ENCODE data around the gene FOXP3.
A peak's percentile ranks its signal among the peaks of the same experiment; 100 is the strongest.

FOXP3 gene

DNA sequence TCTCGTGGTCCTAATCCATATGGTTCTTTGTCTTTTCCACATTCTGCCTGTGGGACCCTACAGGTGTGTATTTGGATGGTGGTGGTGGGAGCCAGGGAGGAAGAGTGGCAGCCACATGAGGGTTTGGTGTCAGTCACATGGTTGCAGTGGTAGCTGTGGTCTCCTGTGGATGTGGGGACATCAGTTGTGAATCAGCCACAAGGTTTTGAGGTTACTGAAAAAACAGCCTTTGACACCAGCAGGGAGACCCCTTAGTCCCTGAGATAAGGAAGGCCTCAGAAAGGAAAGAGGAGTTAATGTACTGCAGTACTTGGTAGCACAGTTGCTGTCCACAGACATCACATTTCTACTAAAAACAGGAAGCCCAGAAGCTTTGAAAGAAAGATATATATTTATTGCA is 23.2 kb upstream of the FOXP3 start:
- in situ Hi-C loops (cut with HindIII; ENCODE audit: low pct_unique_long_range_greater_than_20kb, low sequenced_read_pairs) = no loop called here
- no peak for TF ChIP-seq JUND (IDR thresholded peaks at IDR 0.05; ENCODE audit: low read depth)
- no peak for DNase-seq (ENCODE audit: low read depth in 1 of 2, low spot score in 1 of 2)

DNA sequence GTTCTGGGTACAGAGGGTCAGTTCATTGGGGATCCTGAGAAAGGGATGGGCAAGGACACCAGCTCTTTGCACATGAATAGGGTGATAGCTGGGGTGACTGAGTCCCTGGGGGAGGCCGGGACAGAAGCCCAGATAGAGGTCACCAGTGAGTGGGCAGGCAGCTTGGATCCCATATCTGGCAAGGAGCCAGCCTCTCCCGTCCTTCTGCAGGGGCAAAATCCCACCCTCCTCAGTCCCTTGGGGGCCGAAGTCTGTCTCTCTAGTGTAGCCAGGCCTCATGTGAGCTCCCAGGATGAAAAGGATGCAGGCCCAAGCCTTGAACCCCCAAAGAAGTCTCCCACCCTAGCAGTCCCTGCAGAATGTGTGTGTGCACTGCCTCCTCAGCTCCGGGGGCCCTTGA is 22.1 kb upstream of the FOXP3 start:
- no peak for DNase-seq (ENCODE audit: low read depth in 1 of 2, low spot score in 1 of 2)
- TF ChIP-seq JUND (IDR thresholded peaks at IDR 0.05; ENCODE audit: low read depth) = no peak
- in situ Hi-C loops (cut with HindIII; ENCODE audit: low pct_unique_long_range_greater_than_20kb, low sequenced_read_pairs) = no loop called here

GRCh38 chrX:49286136-49286535 is 21.6 kb upstream of the FOXP3 start:
- in situ Hi-C loops (cut with HindIII; ENCODE audit: low pct_unique_long_range_greater_than_20kb, low sequenced_read_pairs) = no loop called here
- no peak for DNase-seq (ENCODE audit: low read depth in 1 of 2, low spot score in 1 of 2)
- TF ChIP-seq JUND (IDR thresholded peaks at IDR 0.05; ENCODE audit: low read depth) = no peak

GRCh38 chrX:49284212-49284611 is 19.7 kb upstream of the FOXP3 start:
- in situ Hi-C loops (cut with HindIII; ENCODE audit: low pct_unique_long_range_greater_than_20kb, low sequenced_read_pairs) = no loop called here
- DNase-seq (ENCODE audit: low read depth in 1 of 2, low spot score in 1 of 2) = no peak
- no peak for TF ChIP-seq JUND (IDR thresholded peaks at IDR 0.05; ENCODE audit: low read depth)

DNA sequence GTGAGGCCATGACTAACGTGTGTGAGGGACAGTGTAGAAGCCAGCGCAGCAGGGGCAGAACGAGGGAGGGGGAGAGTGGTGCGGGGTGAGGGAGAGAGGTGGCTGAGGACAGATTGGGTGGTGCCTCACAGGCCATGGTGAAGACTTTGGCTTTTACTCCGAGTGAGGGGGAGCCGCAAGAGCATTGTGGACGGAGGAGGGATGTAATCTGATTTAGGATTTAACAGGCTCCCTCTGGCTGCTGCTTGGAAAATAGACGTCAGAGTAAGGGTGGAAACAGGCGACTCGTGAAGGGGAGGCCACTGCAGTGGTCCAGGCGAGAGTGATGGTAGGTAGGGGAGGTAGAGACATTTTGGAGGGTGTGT is 18.1 kb upstream of the FOXP3 start:
- TF ChIP-seq JUND (IDR thresholded peaks at IDR 0.05; ENCODE audit: low read depth) = no peak
- DNase-seq (ENCODE audit: low read depth in 1 of 2, low spot score in 1 of 2) = peak in 1 of 2 experiments; percentile 64
- in situ Hi-C loops (cut with HindIII; ENCODE audit: low pct_unique_long_range_greater_than_20kb, low sequenced_read_pairs) = no loop called here

DNA sequence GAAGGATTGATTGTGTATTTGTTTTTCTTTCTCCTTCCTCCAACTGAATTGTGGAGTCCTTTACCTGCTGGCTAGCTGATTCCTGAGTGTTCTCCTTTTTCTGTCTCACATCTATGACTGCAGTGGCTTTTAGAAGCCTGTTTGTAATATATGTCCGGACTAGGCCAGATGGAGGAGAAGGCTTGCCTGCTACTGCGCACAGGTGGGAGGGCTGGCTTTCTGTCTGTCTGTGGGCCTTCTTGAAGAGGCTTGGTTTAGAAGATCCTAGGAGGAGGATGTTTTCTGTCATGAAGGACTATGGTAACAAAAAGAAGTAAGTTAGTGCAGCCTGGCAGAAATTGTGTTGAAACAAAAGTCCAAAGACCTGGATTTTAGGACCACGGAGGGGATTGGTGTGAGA is 13.6 kb upstream of the FOXP3 start:
- no peak for DNase-seq (ENCODE audit: low read depth in 1 of 2, low spot score in 1 of 2)
- TF ChIP-seq JUND (IDR thresholded peaks at IDR 0.05; ENCODE audit: low read depth) = no peak
- in situ Hi-C loops (cut with HindIII; ENCODE audit: low pct_unique_long_range_greater_than_20kb, low sequenced_read_pairs) = no loop called here

GRCh38 chrX:49277535-49277830 is 13.0 kb upstream of the FOXP3 start:
- TF ChIP-seq JUND (IDR thresholded peaks at IDR 0.05; ENCODE audit: low read depth) = no peak
- in situ Hi-C loops (cut with HindIII; ENCODE audit: low pct_unique_long_range_greater_than_20kb, low sequenced_read_pairs) = no loop called here
- DNase-seq (ENCODE audit: low read depth in 1 of 2, low spot score in 1 of 2) = no peak

DNA sequence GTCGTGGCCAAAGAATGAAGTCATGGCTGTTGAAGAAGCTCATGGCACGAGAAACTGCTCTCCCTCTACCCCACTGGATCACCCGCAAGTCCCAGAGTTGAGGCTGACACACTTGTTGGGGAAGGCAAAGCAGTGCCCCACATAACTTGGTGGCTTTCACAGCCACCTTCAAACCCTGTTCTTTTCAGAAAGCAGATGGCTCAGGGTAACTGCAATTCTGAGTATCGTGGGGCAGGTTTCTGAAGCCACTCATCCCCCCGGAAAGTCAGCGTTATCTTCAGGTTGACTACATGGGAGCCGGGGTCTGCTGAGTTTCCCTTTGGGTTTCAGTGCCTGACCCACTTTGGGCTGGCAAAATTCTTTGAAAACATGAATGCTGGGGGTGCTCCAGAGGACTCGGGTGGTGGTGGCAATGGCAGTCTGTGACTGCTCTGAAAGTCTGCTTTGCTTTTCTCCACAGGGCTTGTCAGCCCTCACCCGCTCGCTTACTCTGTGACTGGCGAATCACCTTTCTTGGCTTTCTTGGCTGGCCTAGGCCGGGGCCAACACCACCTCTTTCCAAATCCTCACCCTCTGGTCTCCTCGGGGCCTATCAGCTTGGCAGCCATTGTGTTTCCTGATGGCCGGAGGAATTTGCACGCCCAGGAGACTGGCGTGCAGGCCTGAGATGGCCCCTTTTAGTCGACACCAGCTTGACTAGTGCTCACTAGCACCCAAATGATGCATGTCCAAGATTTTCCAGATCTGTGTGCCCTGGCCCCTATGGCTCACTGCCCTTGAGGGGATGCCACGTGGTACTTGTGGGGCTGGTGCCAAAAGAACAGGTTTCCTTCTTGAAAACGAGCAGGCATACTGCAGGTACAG is 12.4 kb upstream of the FOXP3 start:
- no peak for TF ChIP-seq JUND (IDR thresholded peaks at IDR 0.05; ENCODE audit: low read depth)
- in situ Hi-C loops (cut with HindIII; ENCODE audit: low pct_unique_long_range_greater_than_20kb, low sequenced_read_pairs) = no loop called here
- DNase-seq (ENCODE audit: low read depth in 1 of 2, low spot score in 1 of 2) = no peak

DNA sequence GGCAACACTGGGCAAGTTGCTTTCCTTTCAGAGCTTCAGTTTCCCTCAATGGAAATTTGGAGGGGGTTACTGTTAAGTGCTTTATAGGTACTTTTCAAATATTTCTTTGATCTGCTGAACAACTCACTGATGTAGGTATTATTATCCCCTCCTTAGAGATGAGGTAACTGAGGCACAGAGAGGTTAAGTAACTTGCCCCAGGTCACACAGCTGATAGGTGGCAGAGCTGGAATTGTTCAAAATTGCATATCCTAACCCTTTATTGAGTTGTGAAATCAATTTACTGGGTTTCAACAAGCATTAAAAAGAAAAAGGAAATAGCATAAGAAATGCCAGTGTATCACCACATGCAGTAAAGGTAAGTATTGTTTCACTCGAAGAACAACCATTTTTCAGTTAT is 11.7 kb upstream of the FOXP3 start:
- no peak for DNase-seq (ENCODE audit: low read depth in 1 of 2, low spot score in 1 of 2)
- no peak for TF ChIP-seq JUND (IDR thresholded peaks at IDR 0.05; ENCODE audit: low read depth)
- in situ Hi-C loops (cut with HindIII; ENCODE audit: low pct_unique_long_range_greater_than_20kb, low sequenced_read_pairs) = no loop called here

- DNase-seq (ENCODE audit: low read depth in 1 of 2, low spot score in 1 of 2) = no peak
- in situ Hi-C loops (cut with HindIII; ENCODE audit: low pct_unique_long_range_greater_than_20kb, low sequenced_read_pairs) = no loop called here
- no peak for TF ChIP-seq JUND (IDR thresholded peaks at IDR 0.05; ENCODE audit: low read depth)
Observed at GRCh38 chrX:49273181-49273727, 8.7 kb upstream of the FOXP3 start.

- no peak for DNase-seq (ENCODE audit: low read depth in 1 of 2, low spot score in 1 of 2)
- TF ChIP-seq JUND (IDR thresholded peaks at IDR 0.05; ENCODE audit: low read depth) = no peak
- in situ Hi-C loops (cut with HindIII; ENCODE audit: low pct_unique_long_range_greater_than_20kb, low sequenced_read_pairs) = no loop called here
Observed at GRCh38 chrX:49272421-49272820, 7.9 kb upstream of the FOXP3 start.

GRCh38 chrX:49271341-49271740 is 6.8 kb upstream of the FOXP3 start:
- peak in 1 of 2 experiments; percentile 79 for DNase-seq (ENCODE audit: low read depth in 1 of 2, low spot score in 1 of 2)
- in situ Hi-C loops (cut with HindIII; ENCODE audit: low pct_unique_long_range_greater_than_20kb, low sequenced_read_pairs) = no loop called here
- no peak for TF ChIP-seq JUND (IDR thresholded peaks at IDR 0.05; ENCODE audit: low read depth)

DNA sequence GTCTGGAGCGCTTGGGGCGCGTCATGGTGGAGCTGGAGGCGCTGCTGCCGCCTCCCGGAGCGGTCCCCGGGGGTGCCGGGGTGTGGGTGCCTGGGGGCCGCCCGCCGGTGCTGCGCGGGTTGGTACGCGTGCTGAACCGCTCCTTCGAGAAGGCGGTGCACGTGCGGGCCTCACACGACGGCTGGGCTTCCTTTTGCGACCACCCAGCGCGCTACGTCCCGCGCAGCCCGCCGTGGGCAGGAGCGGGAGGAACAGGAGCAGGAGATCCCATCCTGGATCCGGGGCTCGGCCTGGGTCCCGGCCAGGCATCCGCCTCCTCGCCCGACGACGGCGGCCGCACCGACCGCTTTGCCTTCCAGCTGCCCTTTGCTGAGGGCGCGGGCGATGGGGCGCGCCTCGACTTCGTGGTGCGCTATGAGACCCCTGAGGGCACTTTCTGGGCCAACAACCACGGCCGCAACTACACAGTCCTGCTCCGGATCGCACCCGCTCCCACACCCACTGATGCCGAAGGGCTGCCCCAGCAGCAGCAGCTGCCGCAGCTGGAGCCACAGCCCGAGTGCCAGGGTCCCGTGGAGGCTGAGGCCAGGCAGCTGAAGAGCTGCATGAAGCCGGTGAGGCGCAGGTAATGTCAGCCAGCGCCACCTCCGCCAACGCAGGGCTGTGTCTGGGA is 5.9 kb upstream of the FOXP3 start:
- no peak for TF ChIP-seq JUND (IDR thresholded peaks at IDR 0.05; ENCODE audit: low read depth)
- no peak for DNase-seq (ENCODE audit: low read depth in 1 of 2, low spot score in 1 of 2)
- in situ Hi-C loops (cut with HindIII; ENCODE audit: low pct_unique_long_range_greater_than_20kb, low sequenced_read_pairs) = no loop called here

Measured in T47D (cell line).